Spleen (tissue), 7 donors: ENCODE results near the gene CD34.

Source experiments
- CTCF ChIP-seq, 11 experiments: fragments of 200-600 bp in 7 of 11; fragments of 450-650 bp in 4 of 11; sonication (generic) in 4 of 11; IDR thresholded peaks in 8 of 11; conservative IDR thresholded peaks in 3 of 11; 1 replicate in 7 of 11; 2 replicates in 4 of 11; pipeline versions ENCODE4 v1.4.0 to v1.8.0; 2016 to 2021; ENCODE audit warnings: antibody characterized with exemption in 11 of 11, inconsistent platforms in 4 of 11, mild to moderate bottlenecking in 1 of 11
- POLR2A ChIP-seq, 3 donors: fragments of 450-650 bp; IDR thresholded peaks; one replicate each; pipeline ENCODE4 v1.5.1; 2017; ENCODE audit warnings: antibody characterized with exemption in 3 of 3, mild to moderate bottlenecking in 1 of 3
- POLR2AphosphoS5 ChIP-seq, 3 donors: sonication (generic); formaldehyde crosslinking; IDR thresholded peaks; one replicate each; pipeline ENCODE4 v1.5.1; 2017; ENCODE audit warnings: antibody characterized with exemption in 3 of 3
- donor health status: DM: no; HTN: no; CAD: no; lungs with moderate emphysema.
- donor health status: DM: no; HTN: no; CAD: no.
- donor health status: DM: no; HTN: no; CAD: no.

DNA sequence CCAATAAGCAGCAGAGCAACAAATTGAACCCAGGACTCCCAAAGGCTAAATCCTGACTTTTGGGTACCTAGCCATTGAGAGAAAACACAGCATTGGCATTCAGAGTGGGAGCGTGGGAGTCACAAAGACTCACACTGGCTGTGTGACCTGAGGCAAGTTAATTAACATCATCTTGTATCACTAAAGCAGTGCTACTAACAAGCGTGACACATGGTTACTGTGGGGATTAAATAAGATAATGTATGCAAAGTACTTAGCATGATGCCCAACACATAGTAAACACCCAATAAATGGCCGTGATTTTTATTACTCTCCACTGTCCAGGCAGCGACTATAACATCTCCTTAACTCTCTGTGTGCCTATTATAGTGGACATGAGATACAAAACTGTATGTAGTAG is 73.3 kb downstream of the CD34 start:
- TF ChIP-seq CTCF (IDR thresholded peaks at IDR 0.05 in 8 of 11, conservative IDR thresholded peaks at IDR 0.05 in 3 of 11), result no peak
- no peak for TF ChIP-seq POLR2AphosphoS5 (IDR thresholded peaks at IDR 0.05)
- no peak for TF ChIP-seq POLR2A (IDR thresholded peaks at IDR 0.05)
